ENCODE results near the gene PRLH. TPM values are rescaled to one million over a fixed set of nuclear protein-coding genes. Genes with fewer than 3 reads are reported as not detected.

PRLH gene
- total RNA-seq, 2 donors from 2014 or later = not detected

DNA sequence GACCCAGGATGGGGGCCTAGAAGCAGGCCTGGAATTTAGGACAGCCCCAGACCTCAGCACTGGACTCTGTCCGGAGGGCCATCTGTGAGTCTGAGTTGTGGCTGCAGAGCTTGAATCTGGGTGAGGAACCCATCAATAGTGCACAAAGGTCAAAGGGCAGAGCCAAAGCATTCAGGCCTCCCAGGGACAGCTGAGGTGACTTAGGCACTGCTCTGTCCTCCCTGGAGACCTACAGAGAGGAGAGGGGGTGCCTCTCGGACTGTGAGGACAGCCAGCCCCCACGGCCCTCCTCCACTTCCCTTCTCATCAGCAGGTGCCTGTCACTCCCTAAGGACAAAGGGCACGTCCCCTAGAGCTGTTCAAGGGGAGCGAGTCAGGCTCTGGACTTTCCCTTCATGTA is 25.1 kb upstream of the PRLH start:
- Histone ChIP-seq H3K9me3 (no peaks in the 10 kb centered on the region), H3K4me3 (no peak overlapping the region), H3K27ac (no peak overlapping the region), H3K4me1 (no peaks in the 10 kb centered on the region), H3K36me3 (replicated peaks in 1 of 2; ENCODE audit: insufficient read depth in 1 of 2, low read depth in 2 of 2) (no peaks in the 10 kb centered on the region), H3K27me3 (no peaks in the 10 kb centered on the region)
- intact Hi-C loops (cut with DNase I) = no loop called here
- 83 to 97% methylated on average over 4 to 5 of the region's 5 CpGs for WGBS, 2 donors
- no peak for DNase-seq
- TF ChIP-seq, protein P1, sequence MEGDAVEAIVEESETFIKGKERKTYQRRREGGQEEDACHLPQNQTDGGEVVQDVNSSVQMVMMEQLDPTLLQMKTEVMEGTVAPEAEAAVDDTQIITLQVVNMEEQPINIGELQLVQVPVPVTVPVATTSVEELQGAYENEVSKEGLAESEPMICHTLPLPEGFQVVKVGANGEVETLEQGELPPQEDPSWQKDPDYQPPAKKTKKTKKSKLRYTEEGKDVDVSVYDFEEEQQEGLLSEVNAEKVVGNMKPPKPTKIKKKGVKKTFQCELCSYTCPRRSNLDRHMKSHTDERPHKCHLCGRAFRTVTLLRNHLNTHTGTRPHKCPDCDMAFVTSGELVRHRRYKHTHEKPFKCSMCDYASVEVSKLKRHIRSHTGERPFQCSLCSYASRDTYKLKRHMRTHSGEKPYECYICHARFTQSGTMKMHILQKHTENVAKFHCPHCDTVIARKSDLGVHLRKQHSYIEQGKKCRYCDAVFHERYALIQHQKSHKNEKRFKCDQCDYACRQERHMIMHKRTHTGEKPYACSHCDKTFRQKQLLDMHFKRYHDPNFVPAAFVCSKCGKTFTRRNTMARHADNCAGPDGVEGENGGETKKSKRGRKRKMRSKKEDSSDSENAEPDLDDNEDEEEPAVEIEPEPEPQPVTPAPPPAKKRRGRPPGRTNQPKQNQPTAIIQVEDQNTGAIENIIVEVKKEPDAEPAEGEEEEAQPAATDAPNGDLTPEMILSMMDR (IDR thresholded peaks at IDR 0.05) = no peak
- TF ChIP-seq POLR2A (IDR thresholded peaks at IDR 0.05) = no peak
- no peak for ATAC-seq

DNA sequence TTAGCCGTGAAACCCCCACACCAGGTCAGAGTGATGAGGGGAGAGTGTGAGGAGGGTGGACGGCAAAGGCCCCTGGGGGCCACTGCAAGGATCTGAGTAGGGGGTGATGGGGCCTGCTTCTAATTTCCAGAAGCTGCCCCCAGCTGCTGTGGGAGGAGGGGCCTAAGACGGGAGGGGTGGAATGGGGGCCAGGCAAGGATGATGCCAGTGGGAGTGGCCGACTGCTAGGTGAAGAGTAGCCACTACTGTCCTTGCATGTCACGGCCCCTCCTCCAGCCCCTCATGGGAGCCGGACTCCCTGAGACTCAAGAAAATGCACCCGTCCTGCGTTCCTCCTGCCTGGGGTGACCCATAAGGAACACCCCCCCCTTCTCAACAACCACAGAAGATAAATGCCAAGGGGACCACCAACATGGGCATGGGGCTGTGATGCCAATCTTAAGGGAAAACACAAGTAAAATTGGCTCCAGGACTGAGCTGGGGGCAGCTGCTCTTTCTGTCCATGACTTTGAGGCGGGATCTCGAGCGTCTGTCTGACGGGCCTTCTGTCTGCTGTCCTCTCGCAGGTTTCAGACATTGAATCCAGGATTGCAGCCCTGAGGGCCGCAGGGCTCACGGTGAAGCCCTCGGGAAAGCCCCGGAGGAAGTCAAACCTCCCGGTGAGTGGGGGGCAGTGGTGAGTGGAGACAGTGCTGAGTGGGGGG is 24.2 kb upstream of the PRLH start:
- Histone ChIP-seq H3K36me3 (replicated peaks in 1 of 2; ENCODE audit: insufficient read depth in 1 of 2, low read depth in 2 of 2) (no peaks in the 10 kb centered on the region), H3K27ac (no peak overlapping the region), H3K27me3 (no peaks in the 10 kb centered on the region), H3K4me3 (no peak overlapping the region), H3K4me1 (no peaks in the 10 kb centered on the region), H3K9me3 (no peaks in the 10 kb centered on the region)
- 85 to 95% methylated on average over 7 to 14 of the region's 18 CpGs for WGBS, 2 donors
- no peak for TF ChIP-seq POLR2A (IDR thresholded peaks at IDR 0.05)
- TF ChIP-seq, protein P1 (IDR thresholded peaks at IDR 0.05) = no peak
- DNase-seq (no peak), ATAC-seq (no peak)
- intact Hi-C loops (cut with DNase I) = no loop called here

DNA sequence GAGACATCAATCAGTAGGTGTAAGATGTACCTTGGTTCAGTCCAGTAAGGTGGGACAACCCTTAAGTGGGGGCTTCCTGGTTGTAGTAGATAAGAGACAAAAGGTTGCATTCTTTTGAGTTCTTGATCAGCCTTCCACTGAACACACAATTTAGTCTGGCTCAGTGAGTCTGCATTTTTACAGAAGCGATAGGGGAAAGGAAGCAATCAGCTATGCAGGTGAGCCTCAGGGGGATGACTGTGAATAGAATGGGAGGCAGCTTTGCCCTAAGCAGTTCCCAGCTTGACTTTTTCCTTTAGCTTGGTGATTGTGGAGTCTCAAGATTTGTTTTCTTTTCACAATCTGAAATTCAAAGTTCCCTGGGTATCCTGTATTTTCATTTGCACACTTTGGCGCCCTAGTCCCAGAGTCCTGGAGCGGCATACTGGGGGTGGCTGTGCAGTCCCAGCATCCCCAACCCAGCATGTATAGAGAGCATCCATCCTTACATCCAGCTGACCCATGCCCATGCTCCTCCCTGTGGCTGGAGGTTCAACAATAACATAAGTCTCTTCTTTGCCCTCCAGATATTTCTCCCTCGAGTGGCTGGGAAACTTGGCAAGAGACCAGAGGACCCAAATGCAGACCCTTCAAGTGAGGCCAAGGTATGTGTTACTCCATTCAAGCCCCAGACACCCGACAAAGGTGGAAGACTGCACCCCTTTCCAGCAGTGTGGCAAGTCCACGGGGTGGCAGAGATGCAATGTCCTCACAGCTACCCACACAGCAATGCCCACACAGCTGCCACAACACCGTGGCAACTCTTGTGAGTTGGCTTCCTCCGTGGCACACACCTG is 20.1 kb upstream of the PRLH start:
- H3K9me3 ChIP-seq = no peaks in the 10 kb centered on the region
- no peak overlapping the region for H3K4me3 ChIP-seq
- DNase-seq = no peak
- H3K4me1 ChIP-seq = no peaks in the 10 kb centered on the region
- ATAC-seq = no peak
- TF ChIP-seq, protein P1 (IDR thresholded peaks at IDR 0.05) = no peak
- no peak for TF ChIP-seq POLR2A (IDR thresholded peaks at IDR 0.05)
- H3K27ac ChIP-seq = no peak overlapping the region
- no peaks in the 10 kb centered on the region for H3K27me3 ChIP-seq
- 74 to 88% methylated on average over 6 to 8 of the region's 8 CpGs for WGBS, 2 donors
- intact Hi-C loops (cut with DNase I) = no loop called here
- H3K36me3 ChIP-seq (replicated peaks in 1 of 2; ENCODE audit: insufficient read depth in 1 of 2, low read depth in 2 of 2) = no peaks in the 10 kb centered on the region

DNA sequence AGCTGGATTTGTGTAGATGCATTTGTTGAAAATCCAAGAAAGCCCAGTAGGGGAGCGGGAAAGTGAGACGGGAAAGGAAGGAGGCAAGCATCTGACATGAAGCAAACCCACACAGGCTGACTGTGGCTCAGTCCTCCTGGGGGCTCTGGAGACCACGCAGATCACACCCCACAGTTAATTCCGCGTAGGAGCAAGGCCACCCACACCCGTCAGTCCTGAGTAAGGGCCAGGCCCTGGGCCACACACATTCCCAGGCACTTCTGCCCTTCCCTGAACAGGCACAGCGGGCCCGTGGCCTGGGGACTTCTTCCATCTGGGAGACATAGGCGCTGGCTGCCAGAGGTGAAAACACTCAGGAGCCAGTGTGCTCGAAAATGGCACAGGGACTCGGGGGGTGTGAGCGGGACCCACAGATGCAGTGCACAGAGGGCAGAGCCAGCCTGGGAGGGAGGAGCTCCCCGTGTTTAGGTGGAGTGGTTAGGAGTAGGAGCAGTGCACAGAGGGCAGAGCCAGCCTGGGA is 19.4 kb upstream of the PRLH start:
- intact Hi-C loops (cut with DNase I) = no loop called here
- ATAC-seq (no peak), DNase-seq (no peak)
- H3K36me3 ChIP-seq (replicated peaks in 1 of 2; ENCODE audit: insufficient read depth in 1 of 2, low read depth in 2 of 2) = no peaks in the 10 kb centered on the region
- no peaks in the 10 kb centered on the region for H3K27me3 ChIP-seq
- H3K27ac ChIP-seq = no peak overlapping the region
- H3K4me1 ChIP-seq = no peaks in the 10 kb centered on the region
- 81 to 96% methylated on average over 9 to 12 of the region's 13 CpGs for WGBS, 2 donors
- no peak overlapping the region for H3K4me3 ChIP-seq
- no peaks in the 10 kb centered on the region for H3K9me3 ChIP-seq
- TF ChIP-seq, protein P1 (IDR thresholded peaks at IDR 0.05) = no peak
- no peak for TF ChIP-seq POLR2A (IDR thresholded peaks at IDR 0.05)

Data from body of pancreas (tissue), 4 donors.